ENCODE measurements around the gene TBCD.

Gene TBCD

GRCh38 chr17:82973456-82974135 is 221.7 kb downstream of the TBCD start:
- TF ChIP-seq CTCF (IDR thresholded peaks at IDR 0.05; ENCODE audit: extremely low read depth, insufficient read depth, missing control alignments): no peak
- no peak for DNase-seq (ENCODE audit: low spot score)
- in situ Hi-C loops (cut with MboI; ENCODE audit: low pct_unique_long_range_greater_than_20kb, low sequenced_read_pairs, unreplicated experiment): no loop called here

GRCh38 chr17:82974136-82974952 is 222.5 kb downstream of the TBCD start:
- in situ Hi-C loops (cut with MboI; ENCODE audit: low pct_unique_long_range_greater_than_20kb, low sequenced_read_pairs, unreplicated experiment): no loop called here
- no peak for DNase-seq (ENCODE audit: low spot score)
- TF ChIP-seq CTCF (IDR thresholded peaks at IDR 0.05; ENCODE audit: extremely low read depth, insufficient read depth, missing control alignments): no peak

GRCh38 chr17:82976982-82977488 is 225.2 kb downstream of the TBCD start:
- in situ Hi-C loops (cut with MboI; ENCODE audit: low pct_unique_long_range_greater_than_20kb, low sequenced_read_pairs, unreplicated experiment): no loop called here
- TF ChIP-seq CTCF (IDR thresholded peaks at IDR 0.05; ENCODE audit: extremely low read depth, insufficient read depth, missing control alignments): no peak
- DNase-seq (ENCODE audit: low spot score): no peak

GRCh38 chr17:82977606-82978005 is 225.7 kb downstream of the TBCD start:
- no peak for TF ChIP-seq CTCF (IDR thresholded peaks at IDR 0.05; ENCODE audit: extremely low read depth, insufficient read depth, missing control alignments)
- no peak for DNase-seq (ENCODE audit: low spot score)
- in situ Hi-C loops (cut with MboI; ENCODE audit: low pct_unique_long_range_greater_than_20kb, low sequenced_read_pairs, unreplicated experiment): no loop called here

GRCh38 chr17:82978765-82979349 is 227.0 kb downstream of the TBCD start:
- no peak for TF ChIP-seq CTCF (IDR thresholded peaks at IDR 0.05; ENCODE audit: extremely low read depth, insufficient read depth, missing control alignments)
- in situ Hi-C loops (cut with MboI; ENCODE audit: low pct_unique_long_range_greater_than_20kb, low sequenced_read_pairs, unreplicated experiment): no loop called here
- peak; percentile 80 for DNase-seq (ENCODE audit: low spot score)

- TF ChIP-seq CTCF (IDR thresholded peaks at IDR 0.05; ENCODE audit: extremely low read depth, insufficient read depth, missing control alignments): no peak
- in situ Hi-C loops (cut with MboI; ENCODE audit: low pct_unique_long_range_greater_than_20kb, low sequenced_read_pairs, unreplicated experiment): no loop called here
- DNase-seq (ENCODE audit: low spot score): no peak
Measured at GRCh38 chr17:82979718-82980117, 227.9 kb downstream of the TBCD start.

Data from GM13977 (cell line).